Keratinocyte (primary cell): ENCODE data around the gene NHLRC1.

Experiments
- EZH2 ChIP-seq: IDR thresholded peaks from one replicate; pipeline ENCODE4 v1.6.1; 2012; ENCODE audit warnings: inconsistent platforms, mild to moderate bottlenecking, low read length, moderate library complexity
- TF ChIP-seq, protein P1 (sequence below), 3 experiments: IDR thresholded peaks in 1 of 3; conservative IDR thresholded peaks in 1 of 3; optimal IDR thresholded peaks in 1 of 3; 2 replicates in 2 of 3; 3 replicates in 1 of 3; pipeline versions ENCODE3 to v1.5.1; 2011; ENCODE audit warnings: low read length in 3 of 3, mild to moderate bottlenecking in 3 of 3, moderate library complexity in 2 of 3, control low read depth in 1 of 3, inconsistent platforms in 1 of 3; ENCODE audit not compliant: insufficient read depth in 2 of 3; ENCODE audit errors: extremely low read depth in 1 of 3

- TF ChIP-seq EZH2: no peak
- TF ChIP-seq, protein P1, sequence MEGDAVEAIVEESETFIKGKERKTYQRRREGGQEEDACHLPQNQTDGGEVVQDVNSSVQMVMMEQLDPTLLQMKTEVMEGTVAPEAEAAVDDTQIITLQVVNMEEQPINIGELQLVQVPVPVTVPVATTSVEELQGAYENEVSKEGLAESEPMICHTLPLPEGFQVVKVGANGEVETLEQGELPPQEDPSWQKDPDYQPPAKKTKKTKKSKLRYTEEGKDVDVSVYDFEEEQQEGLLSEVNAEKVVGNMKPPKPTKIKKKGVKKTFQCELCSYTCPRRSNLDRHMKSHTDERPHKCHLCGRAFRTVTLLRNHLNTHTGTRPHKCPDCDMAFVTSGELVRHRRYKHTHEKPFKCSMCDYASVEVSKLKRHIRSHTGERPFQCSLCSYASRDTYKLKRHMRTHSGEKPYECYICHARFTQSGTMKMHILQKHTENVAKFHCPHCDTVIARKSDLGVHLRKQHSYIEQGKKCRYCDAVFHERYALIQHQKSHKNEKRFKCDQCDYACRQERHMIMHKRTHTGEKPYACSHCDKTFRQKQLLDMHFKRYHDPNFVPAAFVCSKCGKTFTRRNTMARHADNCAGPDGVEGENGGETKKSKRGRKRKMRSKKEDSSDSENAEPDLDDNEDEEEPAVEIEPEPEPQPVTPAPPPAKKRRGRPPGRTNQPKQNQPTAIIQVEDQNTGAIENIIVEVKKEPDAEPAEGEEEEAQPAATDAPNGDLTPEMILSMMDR (optimal IDR thresholded peaks at IDR 0.05 in 1 of 3, IDR thresholded peaks at IDR 0.05 in 1 of 3, conservative IDR thresholded peaks at IDR 0.05 in 1 of 3; ENCODE audit: extremely low read depth in 1 of 3, insufficient read depth in 2 of 3, low read length in 3 of 3): no peak
Measured at GRCh38 chr6:18088419-18089296, 33.8 kb downstream of the NHLRC1 start.
